HEK293T (cell line): ENCODE data around the gene APBA2.

Experiments used
- ARNT ChIP-seq: fragments of 450-650 bp; IDR thresholded peaks from 2 replicates; pipeline ENCODE4 v1.6.1; 2017; ENCODE audit warnings: mild to moderate bottlenecking
- BHLHE40 ChIP-seq: fragments of 450-650 bp; IDR thresholded peaks from 2 replicates; pipeline ENCODE4 v1.6.1; 2016; ENCODE audit warnings: mild to moderate bottlenecking, moderate library complexity, borderline replicate concordance
- FOXA1 ChIP-seq: fragments of 450-650 bp; IDR thresholded peaks from 2 replicates; pipeline ENCODE4 v1.6.1; 2016; ENCODE audit warnings: mild to moderate bottlenecking
- FOXM1 ChIP-seq: fragments of 450-650 bp; IDR thresholded peaks from 2 replicates; pipeline ENCODE4 v1.6.1; 2017; ENCODE audit warnings: mild to moderate bottlenecking, borderline replicate concordance
- HDGF ChIP-seq: fragments of 450-650 bp; IDR thresholded peaks from 2 replicates; pipeline ENCODE4 v1.6.1; 2017; ENCODE audit warnings: antibody characterized with exemption, borderline replicate concordance
- L3MBTL2 ChIP-seq: fragments of 450-650 bp; conservative IDR thresholded peaks from 2 replicates; pipeline ENCODE4 v1.6.1; 2016; ENCODE audit warnings: mild to moderate bottlenecking

DNA sequence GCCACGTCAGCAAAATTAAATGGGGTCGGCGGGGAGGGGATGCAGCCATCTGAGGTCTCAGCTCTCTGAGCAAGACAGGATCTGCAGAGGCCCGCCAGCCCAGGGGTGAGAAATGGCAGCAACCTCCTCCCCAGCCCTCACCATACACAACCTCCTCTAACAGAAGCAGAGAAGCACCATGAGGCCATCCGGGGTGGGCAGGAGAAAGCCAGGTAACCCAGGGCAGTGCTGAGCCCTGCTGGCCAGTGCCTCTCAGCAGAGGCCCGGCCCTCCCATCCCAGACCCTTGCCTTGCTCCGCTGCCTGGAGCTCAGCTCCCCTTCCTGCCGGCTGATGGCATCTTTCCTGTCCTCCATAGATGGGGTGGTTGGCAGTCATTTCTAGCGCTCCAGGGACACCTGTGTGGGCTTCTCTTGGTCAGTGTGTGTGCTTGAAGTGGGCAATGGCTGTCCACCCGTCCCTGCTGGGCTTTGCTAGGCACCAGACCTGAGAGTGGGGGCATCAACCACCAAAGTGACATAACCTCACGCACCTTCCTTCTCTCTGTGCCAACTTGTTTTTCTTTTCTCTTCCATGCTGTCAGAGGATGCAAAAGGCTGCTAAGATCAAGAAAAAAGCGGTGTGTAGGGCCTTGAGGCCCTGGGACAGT lies 208.0 kb downstream of the APBA2 start:
- TF ChIP-seq FOXM1 (no peak), L3MBTL2 (no peak), HDGF (no peak), ARNT (no peak), FOXA1 (no peak), BHLHE40 (no peak)
